IPS DF 4.7 (cell line): ENCODE measurements around the gene SLC27A4.
"Not testable (repeated sequence)": the region's sequence is repeated elsewhere in the genome, so short reads cannot be mapped to it uniquely, and the experiment has no call there.

ENCODE experiments used
- DNase-seq: peaks from one replicate; pipeline ENCODE4 v3.0.0-alpha.2; 2013; ENCODE audit warnings: low spot score; ENCODE audit errors: extremely low read depth

SLC27A4 gene

GRCh38 chr9:128323791-128324190 is 16.5 kb upstream of the SLC27A4 start:
- DNase-seq = no peak

- DNase-seq = no peak
Measured at GRCh38 chr9:128324401-128324800, 15.9 kb upstream of the SLC27A4 start.

- no peak for DNase-seq
Measured at GRCh38 chr9:128325629-128326028, 14.7 kb upstream of the SLC27A4 start.

GRCh38 chr9:128333451-128333869 is 6.9 kb upstream of the SLC27A4 start:
- no peak for DNase-seq

- no peak for DNase-seq
Measured at GRCh38 chr9:128335161-128335560, 5.2 kb upstream of the SLC27A4 start.

- DNase-seq = no peak
Measured at GRCh38 chr9:128335914-128336313, 4.4 kb upstream of the SLC27A4 start.

- no peak for DNase-seq
Measured at GRCh38 chr9:128337936-128338335, 2.4 kb upstream of the SLC27A4 start.

- not testable (repeated sequence) for DNase-seq
Measured at GRCh38 chr9:128338852-128339614, 1.3 kb upstream of the SLC27A4 start.

- DNase-seq = no peak
Measured at GRCh38 chr9:128340691-128341434, 536 bp downstream of the SLC27A4 start.

GRCh38 chr9:128341435-128341849 is 1.1 kb downstream of the SLC27A4 start:
- DNase-seq = no peak

GRCh38 chr9:128342971-128343680 is 2.8 kb downstream of the SLC27A4 start:
- no peak for DNase-seq

- no peak for DNase-seq
Measured at GRCh38 chr9:128343855-128344254, 3.5 kb downstream of the SLC27A4 start.

GRCh38 chr9:128344931-128345605 is 4.7 kb downstream of the SLC27A4 start:
- DNase-seq = no peak

- DNase-seq = no peak
Measured at GRCh38 chr9:128349125-128349524, 8.8 kb downstream of the SLC27A4 start.

- DNase-seq = no peak
Measured at GRCh38 chr9:128349772-128350171, 9.4 kb downstream of the SLC27A4 start.

GRCh38 chr9:128355451-128355850 is 15.1 kb downstream of the SLC27A4 start:
- no peak for DNase-seq

- no peak for DNase-seq
Measured at GRCh38 chr9:128358090-128358489, 17.8 kb downstream of the SLC27A4 start.

- DNase-seq = no peak
Measured at GRCh38 chr9:128358861-128359260, 18.5 kb downstream of the SLC27A4 start.

- no peak for DNase-seq
Measured at GRCh38 chr9:128360826-128361225, 20.5 kb downstream of the SLC27A4 start.

GRCh38 chr9:128361296-128361985 is 21.1 kb downstream of the SLC27A4 start:
- no peak for DNase-seq
